Keratinocyte (primary cell): ENCODE results near the gene GLDN. TPM values are rescaled to one million over a fixed set of nuclear protein-coding genes. Genes with fewer than 3 reads are reported as not detected.

Source experiments
- DNase-seq: peaks from one replicate; pipeline ENCODE4 v3.0.0-alpha.2; 2011; ENCODE audit warnings: low read depth, missing footprints, low spot score
- FAIRE-seq: peaks from 2 replicates; lab custom pipeline; 2011; peaks lifted over from hg19 to GRCh38; lab: Jason Lieb, UNC
- H2AFZ ChIP-seq: 2 replicates; pipeline ENCODE4 v1.6.0; 2012; ENCODE audit warnings: low read length, control low read depth, inconsistent platforms; ENCODE audit not compliant: control insufficient read depth
- H3K27ac ChIP-seq: 2 replicates; pipeline ENCODE4 v1.5.1; 2011; ENCODE audit warnings: low read length; ENCODE audit not compliant: control insufficient read depth, insufficient read depth
- H3K27me3 ChIP-seq: 3 replicates; pipeline ENCODE4 v1.6.0; 2011; ENCODE audit warnings: low read length; ENCODE audit not compliant: control insufficient read depth, insufficient read depth; ENCODE audit errors: extremely low read depth
- H3K36me3 ChIP-seq, 2 experiments: 2 replicates in 1 of 2; 3 replicates in 1 of 2; pipeline ENCODE4 v1.5.1; 2011; ENCODE audit warnings: low read length in 2 of 2, mild to moderate bottlenecking in 1 of 2; ENCODE audit not compliant: control insufficient read depth in 2 of 2, insufficient read depth in 2 of 2; ENCODE audit errors: extremely low read depth in 1 of 2
- H3K4me1 ChIP-seq: 3 replicates; pipeline ENCODE4 v1.5.1; 2011; ENCODE audit warnings: low read length; ENCODE audit not compliant: control insufficient read depth, insufficient read depth; ENCODE audit errors: extremely low read depth
- H3K4me2 ChIP-seq: 3 replicates; pipeline ENCODE4 v1.6.0; 2011; ENCODE audit warnings: low read depth, low read length; ENCODE audit not compliant: control insufficient read depth, insufficient read depth; ENCODE audit errors: extremely low read depth
- H3K4me3 ChIP-seq, 3 experiments: fragments of 200-600 bp in 1 of 3; sonication (generic) in 1 of 3; 2 replicates in 2 of 3; 3 replicates in 1 of 3; pipeline ENCODE4 v1.5.1; 2011 to 2016; ENCODE audit warnings: low read length in 3 of 3, mild to moderate bottlenecking in 3 of 3, control low read depth in 2 of 3, inconsistent platforms in 1 of 3, low read depth in 1 of 3, mixed read lengths in 1 of 3, mixed run types in 1 of 3, moderate library complexity in 1 of 3; ENCODE audit not compliant: control insufficient read depth in 2 of 3, insufficient read depth in 2 of 3; ENCODE audit errors: extremely low read depth in 1 of 3
- H3K79me2 ChIP-seq: 2 replicates; pipeline ENCODE4 v1.6.0; 2012; ENCODE audit warnings: low read length; ENCODE audit not compliant: control insufficient read depth, insufficient read depth
- H3K9ac ChIP-seq: 3 replicates; pipeline ENCODE4 v1.6.0; 2011; ENCODE audit warnings: low read length; ENCODE audit not compliant: control insufficient read depth, insufficient read depth; ENCODE audit errors: extremely low read depth
- H3K9me1 ChIP-seq: 3 replicates; pipeline ENCODE4 v1.6.0; 2011; ENCODE audit warnings: low read length; ENCODE audit not compliant: control insufficient read depth, insufficient read depth; ENCODE audit errors: extremely low read depth
- H3K9me3 ChIP-seq: 2 replicates; pipeline ENCODE4 v1.5.1; 2012; ENCODE audit warnings: low read depth, low read length; ENCODE audit not compliant: control insufficient read depth
- H4K20me1 ChIP-seq: 3 replicates; pipeline ENCODE4 v1.6.0; 2011; ENCODE audit warnings: low read length; ENCODE audit not compliant: control insufficient read depth, insufficient read depth; ENCODE audit errors: extremely low read depth
- EZH2 ChIP-seq: IDR thresholded peaks from one replicate; pipeline ENCODE4 v1.6.1; 2012; ENCODE audit warnings: inconsistent platforms, mild to moderate bottlenecking, low read length, moderate library complexity
- dilution Hi-C: fragments of 300-500 bp; cut with MboI; formaldehyde crosslinking; loops from one replicate; pipeline ENCODE4 v1.7.0; 2020; ENCODE audit warnings: low sequenced_read_pairs; ENCODE audit not compliant: extremely low pct_ligation_motif_present
- polyA plus RNA-seq, 5 experiments: library from polyadenylated mRNA; depleted of rRNA in 3 of 5; stranded (reverse) in 3 of 5; stranded (forward) in 1 of 5; unstranded in 1 of 5; fragments of >200 nt; gene quantifications; 1 replicate in 1 of 5; 2 replicates in 3 of 5; 3 replicates in 1 of 5; pipeline versions ENCODE4 v1.2.1 to v1.2.3, GENCODE V29; 2011 to 2012; ENCODE audit warnings: missing spikeins in 2 of 5, low read depth in 1 of 5, low replicate concordance in 1 of 5
- TF ChIP-seq, protein P1 (sequence below), 3 experiments: IDR thresholded peaks in 1 of 3; conservative IDR thresholded peaks in 1 of 3; optimal IDR thresholded peaks in 1 of 3; 2 replicates in 2 of 3; 3 replicates in 1 of 3; pipeline versions ENCODE3 to v1.5.1; 2011; ENCODE audit warnings: low read length in 3 of 3, mild to moderate bottlenecking in 3 of 3, moderate library complexity in 2 of 3, control low read depth in 1 of 3, inconsistent platforms in 1 of 3; ENCODE audit not compliant: insufficient read depth in 2 of 3; ENCODE audit errors: extremely low read depth in 1 of 3

GLDN gene
- polyA plus RNA-seq, 1 donor (not counting 4 experiments of a cell fraction or from before 2014, with no cell fraction given), result 0.09 TPM

DNA sequence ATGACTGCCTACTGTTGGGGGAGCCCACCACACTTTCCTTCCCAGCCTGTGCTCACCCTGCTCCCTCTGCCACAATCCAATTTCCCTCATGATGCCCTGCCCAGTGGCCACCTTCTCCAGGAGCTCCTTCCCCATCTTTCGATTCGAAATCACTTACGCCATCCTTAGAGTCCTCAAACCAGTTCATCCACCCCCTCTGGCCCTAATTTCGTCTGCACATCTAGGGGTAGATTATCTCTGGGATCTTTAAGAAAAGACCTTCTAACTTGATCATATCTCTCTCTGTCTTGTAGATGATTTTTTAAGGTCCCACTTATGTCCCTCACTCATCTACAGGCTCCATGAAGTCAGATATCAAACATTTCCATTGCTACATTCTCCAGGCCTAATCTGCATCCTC lies 20.1 kb upstream of the GLDN start:
- Histone ChIP-seq H3K9me1 (no peaks in the 10 kb centered on the region), H3K36me3 (no peaks in the 10 kb centered on the region), H3K4me1 (no peaks in the 10 kb centered on the region), H3K79me2 (no peaks in the 10 kb centered on the region), H3K4me2 (no peak overlapping the region), H3K4me3 (no peak overlapping the region), H4K20me1 (no peaks in the 10 kb centered on the region), H3K27me3 (peaks cover 3% of the 10 kb centered on the region), H2AFZ (no peak overlapping the region), H3K9ac (no peak overlapping the region), H3K27ac (no peak overlapping the region), H3K9me3 (no peaks in the 10 kb centered on the region)
- FAIRE-seq, result no peak
- DNase-seq, result no peak
- dilution Hi-C loops, result no loop called here
- TF ChIP-seq, protein P1, sequence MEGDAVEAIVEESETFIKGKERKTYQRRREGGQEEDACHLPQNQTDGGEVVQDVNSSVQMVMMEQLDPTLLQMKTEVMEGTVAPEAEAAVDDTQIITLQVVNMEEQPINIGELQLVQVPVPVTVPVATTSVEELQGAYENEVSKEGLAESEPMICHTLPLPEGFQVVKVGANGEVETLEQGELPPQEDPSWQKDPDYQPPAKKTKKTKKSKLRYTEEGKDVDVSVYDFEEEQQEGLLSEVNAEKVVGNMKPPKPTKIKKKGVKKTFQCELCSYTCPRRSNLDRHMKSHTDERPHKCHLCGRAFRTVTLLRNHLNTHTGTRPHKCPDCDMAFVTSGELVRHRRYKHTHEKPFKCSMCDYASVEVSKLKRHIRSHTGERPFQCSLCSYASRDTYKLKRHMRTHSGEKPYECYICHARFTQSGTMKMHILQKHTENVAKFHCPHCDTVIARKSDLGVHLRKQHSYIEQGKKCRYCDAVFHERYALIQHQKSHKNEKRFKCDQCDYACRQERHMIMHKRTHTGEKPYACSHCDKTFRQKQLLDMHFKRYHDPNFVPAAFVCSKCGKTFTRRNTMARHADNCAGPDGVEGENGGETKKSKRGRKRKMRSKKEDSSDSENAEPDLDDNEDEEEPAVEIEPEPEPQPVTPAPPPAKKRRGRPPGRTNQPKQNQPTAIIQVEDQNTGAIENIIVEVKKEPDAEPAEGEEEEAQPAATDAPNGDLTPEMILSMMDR (optimal IDR thresholded peaks at IDR 0.05 in 1 of 3, IDR thresholded peaks at IDR 0.05 in 1 of 3, conservative IDR thresholded peaks at IDR 0.05 in 1 of 3; ENCODE audit: extremely low read depth in 1 of 3, insufficient read depth in 2 of 3, low read length in 3 of 3), result no peak
- no peak for TF ChIP-seq EZH2

DNA sequence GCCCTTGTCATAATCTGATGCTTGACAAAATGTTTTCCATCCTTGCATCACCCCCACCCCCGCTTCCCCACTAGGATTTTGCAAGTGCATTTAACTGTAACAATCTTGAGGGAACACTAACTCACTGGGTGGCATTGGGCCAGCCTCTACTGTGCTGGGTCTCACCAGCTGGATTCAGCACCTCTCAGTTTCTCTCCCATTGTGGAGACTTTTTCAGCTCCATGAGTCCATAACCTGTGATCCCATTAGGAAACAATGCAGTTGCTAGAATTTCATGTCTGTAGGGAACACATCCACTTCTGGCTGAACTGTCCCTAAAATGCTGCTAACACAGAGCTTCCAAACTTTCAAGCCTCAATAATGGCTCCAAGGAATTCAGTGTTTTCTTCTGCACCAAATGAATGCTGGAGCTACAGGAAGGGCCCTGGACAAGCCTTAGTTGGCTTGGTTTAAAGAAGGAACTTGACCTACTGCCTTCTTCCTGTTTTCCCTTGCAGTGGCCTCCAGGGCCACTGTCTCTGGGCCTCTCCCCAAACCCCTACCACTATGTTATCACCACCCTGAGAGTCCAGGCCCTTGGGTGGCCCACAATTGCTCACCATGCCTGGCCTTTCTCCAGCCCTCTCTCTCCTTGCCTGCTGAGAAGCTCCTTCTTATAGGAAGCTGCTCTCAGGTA lies 18.7 kb upstream of the GLDN start:
- Histone ChIP-seq H3K27me3 (peaks cover 3% of the 10 kb centered on the region), H3K36me3 (no peaks in the 10 kb centered on the region), H3K9ac (no peak overlapping the region), H3K9me3 (no peaks in the 10 kb centered on the region), H3K4me3 (no peak overlapping the region), H3K27ac (no peak overlapping the region), H3K4me2 (no peak overlapping the region), H4K20me1 (no peaks in the 10 kb centered on the region), H3K79me2 (no peaks in the 10 kb centered on the region), H3K9me1 (no peaks in the 10 kb centered on the region), H3K4me1 (no peaks in the 10 kb centered on the region), H2AFZ (no peak overlapping the region)
- DNase-seq, result no peak
- FAIRE-seq, result no peak
- dilution Hi-C loops, result no loop called here
- TF ChIP-seq, protein P1 (optimal IDR thresholded peaks at IDR 0.05 in 1 of 3, IDR thresholded peaks at IDR 0.05 in 1 of 3, conservative IDR thresholded peaks at IDR 0.05 in 1 of 3; ENCODE audit: extremely low read depth in 1 of 3, insufficient read depth in 2 of 3, low read length in 3 of 3), result no peak
- no peak for TF ChIP-seq EZH2
